Ascending aorta (tissue), 2 donors: ENCODE data around the gene PCBD1. TPM values are rescaled to one million over a fixed set of nuclear protein-coding genes. Genes with fewer than 3 reads are reported as not detected.
"Not testable (repeated sequence)": the region's sequence is repeated elsewhere in the genome, so short reads cannot be mapped to it uniquely, and the experiment has no call there.

Experiments
- DNase-seq, 2 donors: peaks; one replicate each; pipeline ENCODE4 v3.0.0-alpha.2; 2019; ENCODE audit warnings: low spot score in 2 of 2
- H3K27ac ChIP-seq, 2 donors: fragments of 200-600 bp; sonication (generic); one replicate each; pipeline ENCODE4 v1.5.1; 2016 to 2017; ENCODE audit warnings: mild to moderate bottlenecking in 1 of 2
- H3K27me3 ChIP-seq: fragments of 200-600 bp; sonication (generic); one replicate; pipeline ENCODE4 v1.5.1; 2017
- H3K36me3 ChIP-seq, 2 donors: fragments of 200-600 bp; sonication (generic); one replicate each; pipeline ENCODE4 v1.5.1; 2016
- H3K4me1 ChIP-seq, 2 donors: fragments of 200-600 bp; sonication (generic); one replicate each; pipeline ENCODE4 v1.5.1; 2016 to 2017; ENCODE audit warnings: mild to moderate bottlenecking in 1 of 2
- H3K4me3 ChIP-seq, 2 donors: fragments of 200-600 bp; sonication (generic); one replicate each; pipeline ENCODE4 v1.5.1; 2016 to 2017; ENCODE audit warnings: mild to moderate bottlenecking in 1 of 2
- H3K9me3 ChIP-seq, 2 donors: fragments of 200-600 bp; sonication (generic); one replicate each; pipeline ENCODE4 v1.5.1; 2016
- CTCF ChIP-seq, 3 experiments: fragments of 200-600 bp in 2 of 3; fragments of 450-650 bp in 1 of 3; sonication (generic) in 2 of 3; IDR thresholded peaks; one replicate each; pipeline ENCODE4 v1.5.1; 2016 to 2019; ENCODE audit warnings: antibody characterized with exemption in 3 of 3, mild to moderate bottlenecking in 1 of 3, moderate library complexity in 1 of 3
- intact Hi-C: fragments of 100-400 bp; cut with DNase I; formaldehyde crosslinking; loops from one replicate; pipeline ENCODE4 v1.15.1; 2023
- total RNA-seq: library from RNA; depleted of rRNA; stranded (reverse); fragments of >200 nt; gene quantifications from one replicate; pipeline ENCODE4 v1.1.0, GENCODE V29; 2016

PCBD1 gene
- total RNA-seq, 1 donor from 2014 or later: 45.8 TPM

GRCh38 chr10:70864935-70865334, 23.4 kb downstream of the PCBD1 start:
- intact Hi-C loops: no loop called here
- no peaks in the 10 kb centered on the region for H3K27me3 ChIP-seq
- H3K27ac ChIP-seq: no peak overlapping the region
- no peak overlapping the region for H3K4me3 ChIP-seq
- TF ChIP-seq CTCF (IDR thresholded peaks at IDR 0.05): no peak
- H3K36me3 ChIP-seq: peaks cover 34 to 40% of the 10 kb centered on the region in 2 donors
- no peaks in the 10 kb centered on the region for H3K4me1 ChIP-seq
- no peak for DNase-seq
- H3K9me3 ChIP-seq: no peaks in the 10 kb centered on the region

- H3K4me1 ChIP-seq: no peaks in the 10 kb centered on the region
- DNase-seq: no peak
- intact Hi-C loops: no loop called here
- H3K27ac ChIP-seq: no peak overlapping the region
- no peaks in the 10 kb centered on the region for H3K27me3 ChIP-seq
- no peak overlapping the region for H3K4me3 ChIP-seq
- no peak for TF ChIP-seq CTCF (IDR thresholded peaks at IDR 0.05)
- H3K36me3 ChIP-seq: peaks cover 32 to 41% of the 10 kb centered on the region in 2 donors
- H3K9me3 ChIP-seq: no peaks in the 10 kb centered on the region
Measured at GRCh38 chr10:70863470-70864160, 24.8 kb downstream of the PCBD1 start.

GRCh38 chr10:70861495-70862197, 26.7 kb downstream of the PCBD1 start:
- H3K9me3 ChIP-seq, H3K27ac ChIP-seq, intact Hi-C loops, H3K4me3 ChIP-seq, H3K27me3 ChIP-seq, DNase-seq, H3K4me1 ChIP-seq: not testable (repeated sequence)
- H3K36me3 ChIP-seq: peaks cover 50 to 59% of the 10 kb centered on the region in 2 donors

- Histone ChIP-seq H3K27me3 (no peaks in the 10 kb centered on the region), H3K9me3 (no peaks in the 10 kb centered on the region), H3K36me3 (peaks cover 56 to 83% of the 10 kb centered on the region in 2 donors), H3K4me3 (no peak overlapping the region), H3K4me1 (no peaks in the 10 kb centered on the region), H3K27ac (no peak overlapping the region)
- intact Hi-C loops: no loop called here
- DNase-seq: no peak
- no peak for TF ChIP-seq CTCF (IDR thresholded peaks at IDR 0.05)
Measured at GRCh38 chr10:70858759-70859158, 29.6 kb downstream of the PCBD1 start.

- Histone ChIP-seq H3K4me3 (no peak overlapping the region), H3K27me3 (no peaks in the 10 kb centered on the region), H3K27ac (no peak overlapping the region), H3K4me1 (no peaks in the 10 kb centered on the region), H3K9me3 (no peaks in the 10 kb centered on the region), H3K36me3 (peaks cover 58 to 82% of the 10 kb centered on the region in 2 donors)
- no peak for TF ChIP-seq CTCF (IDR thresholded peaks at IDR 0.05)
- no peak for DNase-seq
- intact Hi-C loops: no loop called here
Measured at GRCh38 chr10:70856454-70856853, 31.9 kb downstream of the PCBD1 start.

- no peak for TF ChIP-seq CTCF (IDR thresholded peaks at IDR 0.05)
- Histone ChIP-seq H3K27ac (no peak overlapping the region), H3K4me3 (no peak overlapping the region), H3K36me3 (peaks cover 44 to 60% of the 10 kb centered on the region in 2 donors), H3K27me3 (no peaks in the 10 kb centered on the region), H3K9me3 (no peaks in the 10 kb centered on the region), H3K4me1 (peaks cover 0 to 7% of the 10 kb centered on the region in 2 donors)
- intact Hi-C loops: no loop called here
- no peak for DNase-seq
Measured at GRCh38 chr10:70853457-70853856, 34.9 kb downstream of the PCBD1 start.
